NCI-H82 treated with DMSO at 0.1 percent for 48 hours (cell line): ENCODE measurements around the gene PTPRQ.
"Not testable (repeated sequence)": the region's sequence is repeated elsewhere in the genome, so short reads cannot be mapped to it uniquely, and the experiment has no call there.

Experiments used
- DNase-seq: peaks from one replicate; lab custom pipeline; 2025; ENCODE audit not compliant: unreplicated experiment; lab: John Stamatoyannopoulos, UW

The PTPRQ gene

GRCh38 chr12:80634903-80635302 is 190.9 kb downstream of the PTPRQ start:
- DNase-seq: no peak

- DNase-seq: no peak
Measured at GRCh38 chr12:80636832-80637231, 192.8 kb downstream of the PTPRQ start.

DNA sequence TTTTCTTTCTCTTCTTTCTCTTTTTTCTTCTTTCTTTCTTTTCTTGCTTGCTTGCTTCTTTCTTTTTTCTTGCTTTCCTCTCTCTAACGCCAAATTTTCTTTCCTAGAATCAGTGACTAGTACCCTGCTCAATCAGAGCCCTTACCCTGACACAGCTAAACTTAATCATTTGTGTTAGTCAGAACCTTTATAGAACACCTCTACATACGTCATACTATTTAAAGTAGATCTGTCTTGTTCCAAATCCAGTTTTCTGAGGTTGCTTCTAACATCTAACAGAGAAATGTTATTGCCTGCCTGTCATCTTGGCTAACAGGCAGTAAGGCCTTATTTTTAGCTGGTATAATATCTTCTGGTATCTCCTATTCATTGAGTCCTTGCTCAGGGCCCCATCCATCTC is 197.9 kb downstream of the PTPRQ start:
- DNase-seq: no peak

DNA sequence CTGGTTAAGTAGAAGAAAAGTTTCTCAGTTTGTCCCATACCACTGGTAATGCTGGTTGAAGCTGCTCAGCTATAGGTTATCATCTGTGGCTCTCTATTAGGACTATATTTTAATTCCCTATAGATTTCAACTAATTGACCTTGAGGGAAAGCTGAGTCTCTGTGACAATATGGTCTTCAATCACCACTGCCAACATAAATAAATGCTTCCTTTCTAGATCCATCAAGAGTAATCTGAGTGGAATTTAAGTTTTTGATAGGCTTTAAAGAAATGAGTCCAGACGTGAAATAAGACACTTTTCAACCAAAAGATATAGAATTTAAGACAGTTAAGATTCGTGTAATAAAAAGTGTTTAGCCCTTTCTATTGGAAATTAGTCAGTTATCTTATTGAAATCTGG is 199.9 kb downstream of the PTPRQ start:
- no peak for DNase-seq

GRCh38 chr12:80648881-80649280 is 204.8 kb downstream of the PTPRQ start:
- no peak for DNase-seq

- DNase-seq: no peak
Measured at GRCh38 chr12:80655751-80656150, 211.7 kb downstream of the PTPRQ start.

GRCh38 chr12:80659512-80660063 is 215.6 kb downstream of the PTPRQ start:
- no peak for DNase-seq

DNA sequence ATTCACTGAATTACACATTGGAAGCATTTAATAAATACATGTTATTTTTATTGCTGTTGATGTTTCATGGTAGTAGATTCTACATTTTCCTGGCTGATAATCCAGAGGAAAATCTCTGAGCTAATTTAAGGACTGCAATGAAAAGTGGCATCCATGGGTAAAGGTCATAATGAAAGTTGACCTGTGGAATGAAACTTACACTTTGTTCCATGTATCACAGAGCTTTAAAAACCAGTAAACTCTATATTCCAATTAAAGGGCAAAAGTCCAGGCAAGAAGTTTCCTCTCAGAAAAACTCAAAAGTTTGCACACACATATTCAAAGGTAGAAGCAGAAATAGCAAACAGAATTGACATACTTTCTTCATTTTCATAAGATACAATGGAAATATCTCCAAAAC is 218.6 kb downstream of the PTPRQ start:
- no peak for DNase-seq

DNA sequence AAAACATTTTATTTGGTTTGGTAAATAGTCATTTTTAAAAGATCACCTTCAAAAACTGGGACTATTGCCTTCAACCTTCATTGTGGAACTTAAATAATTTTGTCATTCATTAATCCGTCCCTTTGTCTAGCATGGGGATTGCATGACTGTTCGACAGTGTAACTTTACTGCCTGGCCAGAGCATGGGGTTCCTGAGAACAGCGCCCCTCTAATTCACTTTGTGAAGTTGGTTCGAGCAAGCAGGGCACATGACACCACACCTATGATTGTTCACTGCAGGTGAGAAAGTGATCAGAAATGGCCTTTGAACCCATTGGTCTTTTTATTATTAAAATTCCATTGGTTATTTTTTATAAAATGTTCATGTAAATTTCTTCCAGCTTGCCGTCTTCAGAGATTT is 226.2 kb downstream of the PTPRQ start:
- DNase-seq: no peak

GRCh38 chr12:80676042-80676636 is 232.1 kb downstream of the PTPRQ start:
- DNase-seq: not testable (repeated sequence)

DNA sequence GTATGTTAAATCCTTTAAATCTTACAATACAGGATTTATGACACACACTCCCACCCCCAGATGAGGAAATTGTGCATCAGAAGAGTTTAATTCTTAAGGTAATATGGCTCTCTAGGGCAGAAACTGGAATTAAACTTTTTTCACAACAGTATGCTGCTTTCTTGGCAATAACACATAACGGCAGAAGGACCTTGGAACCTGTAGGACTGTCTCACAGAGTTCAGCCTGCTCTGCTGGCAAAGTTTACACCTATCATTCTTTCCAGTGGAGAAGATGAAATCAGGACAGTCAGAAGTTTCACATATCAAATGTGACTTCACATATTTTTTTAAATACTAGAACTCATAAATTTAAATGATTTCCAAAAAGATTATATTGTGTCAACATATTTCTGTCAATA is 232.8 kb downstream of the PTPRQ start:
- no peak for DNase-seq

- no peak for DNase-seq
Measured at GRCh38 chr12:80677994-80678393, 234.0 kb downstream of the PTPRQ start.

DNA sequence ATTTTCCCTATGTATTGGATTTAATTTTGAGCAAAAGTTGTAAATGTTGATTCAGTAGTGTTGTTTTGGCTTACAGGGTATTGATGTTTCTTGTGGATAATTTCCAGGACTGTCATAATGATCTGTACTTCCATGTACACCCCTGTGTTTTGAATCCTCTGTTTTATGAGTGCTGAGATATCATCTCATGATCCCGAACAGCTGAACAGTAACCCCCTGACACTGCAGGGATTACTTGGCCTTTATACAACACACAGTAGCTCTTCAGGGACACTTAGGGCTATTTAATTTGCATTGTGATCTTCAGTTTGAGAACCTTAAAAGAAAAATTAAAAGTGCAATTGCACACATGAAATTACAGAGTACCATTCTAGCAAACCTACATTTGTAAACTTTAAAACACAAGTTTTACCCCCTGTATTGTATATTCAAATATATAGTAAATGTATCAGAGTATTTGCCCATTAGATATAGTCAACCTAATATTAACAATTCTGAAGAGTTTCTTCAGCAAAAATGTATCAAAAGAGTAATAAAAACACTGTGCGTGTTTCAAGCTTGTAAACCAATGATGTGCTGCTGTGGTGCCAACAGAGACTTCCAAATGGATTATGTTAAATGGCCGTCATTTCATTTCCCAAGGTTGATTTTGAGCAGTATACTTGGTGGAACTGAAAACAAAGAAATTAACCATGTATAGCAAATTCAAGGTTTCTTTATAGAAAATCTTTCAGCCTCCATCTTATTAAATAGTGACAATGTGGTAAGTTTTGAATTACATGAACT is 235.5 kb downstream of the PTPRQ start:
- peak; percentile 3 for DNase-seq

DNA sequence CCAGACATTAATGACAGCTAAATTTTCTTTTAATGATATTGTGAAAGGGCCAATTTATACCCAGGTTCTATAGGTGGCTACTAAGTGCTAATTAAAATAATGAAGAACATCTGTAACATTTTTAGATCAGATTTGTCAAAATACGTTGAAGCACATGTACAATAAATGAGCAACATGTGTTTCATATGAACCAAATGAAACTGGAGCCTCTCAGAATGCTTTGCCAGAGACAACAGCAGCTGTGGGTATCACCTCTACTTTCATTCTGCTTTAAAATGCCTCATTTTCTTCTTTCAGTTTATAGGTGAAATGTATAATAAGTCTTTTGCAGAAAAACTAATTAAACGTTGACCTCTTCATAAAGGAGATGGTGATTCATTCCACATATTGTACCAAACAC is 237.3 kb downstream of the PTPRQ start:
- no peak for DNase-seq

DNA sequence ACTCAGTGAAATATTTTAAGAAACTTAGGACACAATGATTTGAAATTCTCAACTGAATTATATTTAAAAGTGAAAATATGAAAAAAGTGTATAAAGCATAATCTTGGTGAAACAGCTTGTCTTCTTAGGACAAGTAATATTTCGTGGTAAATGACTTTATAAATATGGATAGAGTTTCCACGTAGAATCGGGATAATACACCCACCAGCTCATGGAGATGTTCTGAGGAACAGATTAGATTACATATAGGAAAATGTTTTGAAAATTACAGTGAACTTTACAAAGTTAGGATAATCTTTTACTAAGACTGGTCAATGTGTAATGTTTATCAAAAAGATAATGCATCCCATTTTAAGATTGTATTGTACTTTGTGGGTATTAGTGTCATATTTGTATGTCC is 237.8 kb downstream of the PTPRQ start:
- DNase-seq: no peak

DNA sequence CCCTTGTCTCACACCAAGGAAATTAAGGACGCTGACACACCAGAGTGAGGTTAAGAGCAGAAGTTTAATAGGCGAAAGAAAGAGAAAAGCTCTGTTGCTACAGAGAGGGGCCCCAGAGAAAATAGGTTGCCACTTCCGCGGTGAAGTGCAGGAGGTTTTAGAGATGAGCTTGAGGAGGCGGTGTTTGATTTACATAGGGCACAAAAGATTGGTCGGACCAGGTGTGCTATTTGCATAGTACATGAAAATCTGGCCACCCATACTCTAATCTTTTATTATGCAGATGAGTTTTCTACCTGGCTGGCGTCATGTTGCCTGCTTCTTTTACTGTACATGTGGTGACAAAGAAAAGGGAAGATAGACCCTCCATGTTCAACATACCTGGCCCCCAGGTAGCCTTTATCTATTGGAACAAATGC is 240.1 kb downstream of the PTPRQ start:
- no peak for DNase-seq

- no peak for DNase-seq
Measured at GRCh38 chr12:80690090-80690489, 246.1 kb downstream of the PTPRQ start.

DNA sequence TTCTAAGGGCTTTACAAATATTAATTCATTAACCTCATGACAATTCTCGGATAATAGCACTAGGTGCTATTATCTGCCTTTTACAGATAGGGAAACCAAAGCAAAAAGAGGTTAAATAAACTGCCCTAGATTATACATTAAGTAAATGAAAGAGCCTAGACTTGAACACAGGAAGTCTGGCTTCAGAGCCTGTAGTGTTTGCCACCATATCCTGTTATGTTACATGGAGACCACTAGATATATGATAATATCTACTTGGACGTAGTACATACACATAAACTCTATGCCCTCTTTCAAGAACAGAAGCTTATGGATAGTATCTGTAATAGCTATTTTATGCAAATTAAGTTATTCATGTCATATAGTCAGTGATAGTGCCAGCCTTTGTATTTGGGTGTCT is 246.5 kb downstream of the PTPRQ start:
- DNase-seq: no peak

DNA sequence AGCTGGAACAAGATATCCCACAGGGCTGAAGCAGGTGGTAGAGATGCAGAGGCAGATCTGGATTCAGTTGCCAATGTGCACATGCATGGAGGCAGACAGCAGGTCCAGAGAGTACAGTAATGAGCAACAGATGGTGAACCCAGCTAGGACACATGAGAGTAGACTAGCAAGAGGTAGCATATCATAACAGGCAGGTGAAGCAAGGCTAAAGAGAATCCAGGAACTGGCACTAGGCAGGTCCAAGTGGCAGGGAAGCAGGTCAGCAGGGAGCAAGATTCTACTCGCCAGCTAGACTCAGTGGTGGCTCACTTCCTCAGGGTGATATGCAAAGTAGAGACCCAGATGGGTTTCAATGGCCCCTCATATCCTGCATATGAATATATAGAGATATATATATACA is 248.1 kb downstream of the PTPRQ start:
- DNase-seq: peak; percentile 35

- no peak for DNase-seq
Measured at GRCh38 chr12:80697270-80697887, 253.3 kb downstream of the PTPRQ start.

GRCh38 chr12:80698256-80698655 is 254.2 kb downstream of the PTPRQ start:
- DNase-seq: no peak
